Naive B cell (primary cell): Measurements from ENCODE around the gene MRPL4. TPM values are rescaled to one million over a fixed set of nuclear protein-coding genes. Genes with fewer than 3 reads are reported as not detected.

Source experiments
- ATAC-seq, 2 donors: fragments of 150-1000 bp; cut with Tn5 transposase; 2 replicates each; pipeline ENCODE4 v1.10.0; 2021; ENCODE audit warnings: low read depth in 2 of 2, mild to moderate bottlenecking in 2 of 2, moderate library complexity in 2 of 2
- DNase-seq: peaks from one replicate; pipeline ENCODE4 v3.0.0; 2022
- H3K27ac Mint-ChIP-seq, 6 donors: one replicate each; pipeline ENCODE4 v1.8.0; 2020 to 2022; ENCODE audit warnings: mild to moderate bottlenecking in 6 of 6, mixed read lengths in 6 of 6, moderate library complexity in 5 of 6, inconsistent platforms in 2 of 6
- H3K27me3 Mint-ChIP-seq, 3 donors: one replicate each; pipeline ENCODE4 v1.8.0; 2021 to 2022; ENCODE audit warnings: mixed read lengths in 3 of 3, mild to moderate bottlenecking in 1 of 3
- H3K36me3 Mint-ChIP-seq, 2 donors: one replicate each; pipeline ENCODE4 v1.8.0; 2020 to 2022; ENCODE audit warnings: mixed read lengths in 2 of 2, inconsistent platforms in 1 of 2, mild to moderate bottlenecking in 1 of 2
- H3K4me1 Mint-ChIP-seq, 3 donors: one replicate each; pipeline ENCODE4 v1.8.0; 2020 to 2022; ENCODE audit warnings: mixed read lengths in 3 of 3, inconsistent platforms in 1 of 3, mild to moderate bottlenecking in 1 of 3, moderate library complexity in 1 of 3
- H3K4me3 Mint-ChIP-seq, 8 donors: one replicate each; pipeline ENCODE4 v1.8.0; 2020 to 2022; ENCODE audit warnings: mild to moderate bottlenecking in 8 of 8, mixed read lengths in 8 of 8, moderate library complexity in 8 of 8, inconsistent platforms in 2 of 8
- H3K9me3 Mint-ChIP-seq, 7 donors: one replicate each; pipeline ENCODE4 v1.8.0; 2020 to 2022; ENCODE audit warnings: mixed read lengths in 7 of 7, mild to moderate bottlenecking in 5 of 7, inconsistent platforms in 2 of 7, moderate library complexity in 1 of 7
- polyA plus RNA-seq, 6 donors: library from polyadenylated mRNA; unstranded; fragments of 300-500 nt; fragmentation: Illumina TruSeq; gene quantifications; one replicate each; pipeline ENCODE4 v1.2.3, GENCODE V29; 2021; ENCODE audit warnings: low read depth in 6 of 6

Gene MRPL4
- polyA plus RNA-seq, 6 donors from 2014 or later, result 23.7 to 34.3 (median 27.4) TPM

GRCh38 chr19:10295847-10296591, 44.0 kb downstream of the MRPL4 start:
- Mint-ChIP-seq H3K4me1 (peaks cover 24 to 39% (median 39%) of the 10 kb centered on the region in 3 donors), H3K9me3 (peaks cover 0 to 5% (median 0%) of the 10 kb centered on the region in 7 donors), H3K27me3 (peaks cover 26 to 59% (median 27%) of the 10 kb centered on the region in 3 donors), H3K4me3 (peak overlapping the region; percentile 82 to 96 (median 88)), H3K27ac (peak overlapping the region in 5 of 6 donors; percentile 33 to 96 (median 75)), H3K36me3 (no peaks in the 10 kb centered on the region)
- DNase-seq (no peak), ATAC-seq (no peak)

DNA sequence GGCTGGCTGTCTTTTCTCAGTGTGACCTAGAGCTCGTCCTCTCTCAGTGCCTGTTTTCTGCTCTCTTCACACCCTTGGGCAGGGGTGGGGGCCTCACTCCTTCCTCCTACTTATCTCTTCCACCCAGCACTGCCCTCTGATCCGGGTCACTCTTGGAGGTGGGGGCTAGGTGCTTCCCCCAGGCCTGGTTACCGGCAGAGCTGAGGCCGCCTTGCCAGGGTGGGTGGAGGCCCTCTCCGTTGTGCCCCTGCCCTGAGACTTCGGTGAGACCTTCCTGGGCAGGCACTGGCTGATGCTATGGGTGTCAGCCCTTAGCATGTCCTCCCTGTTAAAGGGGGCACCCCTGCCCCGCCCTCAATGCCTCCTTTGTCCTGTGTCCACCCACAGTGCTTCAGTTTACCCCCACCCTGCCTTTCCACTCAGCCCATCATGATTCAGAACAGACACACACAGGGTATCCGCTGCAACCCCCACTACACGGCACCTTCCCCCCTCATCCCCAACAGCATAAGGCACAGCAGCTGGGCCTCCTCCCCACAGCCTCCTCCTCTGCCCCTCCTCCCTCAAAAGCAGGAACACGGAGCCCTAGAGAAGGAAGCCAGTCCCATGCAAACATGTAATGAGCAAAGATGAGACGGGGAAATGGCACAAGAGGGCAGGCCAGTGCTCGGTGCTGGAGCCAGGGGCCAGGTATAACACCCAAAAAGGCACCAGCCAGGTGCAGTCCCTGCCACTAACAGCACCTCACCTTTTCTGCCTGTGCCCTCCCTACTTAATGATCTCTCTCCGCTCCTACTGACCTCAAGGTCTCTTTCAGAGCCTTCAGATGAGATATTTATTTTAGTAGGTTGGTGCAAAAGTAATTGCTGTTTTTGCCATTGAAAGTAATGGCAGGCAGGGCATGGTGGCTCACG, 47.8 kb downstream of the MRPL4 start:
- Mint-ChIP-seq H3K36me3 (no peaks in the 10 kb centered on the region), H3K27me3 (peaks cover 5 to 23% (median 16%) of the 10 kb centered on the region in 3 donors), H3K4me1 (peaks cover 6 to 15% (median 10%) of the 10 kb centered on the region in 3 donors), H3K27ac (no peak overlapping the region), H3K4me3 (peak overlapping the region in 1 of 8 donors; percentile 56), H3K9me3 (no peaks in the 10 kb centered on the region)
- ATAC-seq, result no peak
- DNase-seq, result no peak

DNA sequence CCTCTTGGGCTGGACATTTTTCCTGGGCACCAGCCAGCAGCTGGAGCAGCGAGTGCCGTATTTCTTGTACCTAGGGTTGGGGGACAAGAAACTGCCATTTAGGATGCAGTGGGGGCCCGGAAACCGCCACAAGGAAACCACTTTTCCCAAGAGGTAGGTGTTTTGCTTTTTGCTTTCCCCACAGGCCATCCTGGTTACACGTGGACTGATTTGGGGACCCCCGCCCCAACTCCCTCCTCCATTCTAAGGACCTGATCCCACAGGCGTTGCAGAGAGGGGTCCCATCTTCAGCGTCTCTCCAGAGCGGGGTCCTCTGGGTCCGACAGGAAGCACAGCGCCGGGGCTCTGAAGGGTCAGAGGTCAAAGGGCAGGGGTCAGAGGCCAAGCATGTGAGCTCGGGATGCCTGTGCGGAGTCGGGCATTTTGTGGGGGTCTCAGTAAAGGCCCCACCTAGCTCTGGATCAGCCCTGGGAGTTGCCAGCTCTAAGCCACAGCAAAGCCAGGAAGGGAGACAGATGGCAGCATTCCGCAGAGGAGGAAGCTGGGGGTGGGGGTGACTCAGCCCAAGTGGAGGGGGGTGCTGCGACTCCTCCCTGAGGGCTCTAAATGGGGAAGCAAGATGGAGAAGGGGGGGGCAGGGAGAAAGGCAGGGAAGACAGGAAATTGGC, 53.3 kb downstream of the MRPL4 start:
- H3K36me3 Mint-ChIP-seq, result no peaks in the 10 kb centered on the region

DNA sequence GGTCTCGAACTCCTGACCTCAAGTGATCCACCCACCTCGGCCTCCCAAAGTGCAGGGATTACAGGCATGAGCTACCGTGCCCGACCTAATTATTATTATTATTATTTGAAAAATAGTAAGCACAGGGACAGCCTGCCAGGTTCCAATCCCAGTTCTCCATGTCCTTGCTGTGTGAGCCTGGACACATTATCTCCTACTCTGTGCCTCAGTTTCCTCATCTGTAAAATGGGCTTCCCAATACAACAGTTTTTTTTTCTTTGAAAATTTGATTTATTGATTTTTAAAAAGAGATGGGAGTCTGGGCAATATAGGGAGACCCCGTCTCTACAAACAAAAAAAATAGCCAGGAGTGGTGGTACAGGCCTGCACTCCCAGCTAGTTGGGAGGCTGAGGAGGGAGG, 54.3 kb downstream of the MRPL4 start:
- Mint-ChIP-seq H3K9me3 (no peaks in the 10 kb centered on the region), H3K27ac (no peak overlapping the region), H3K27me3 (peaks cover 0 to 8% (median 0%) of the 10 kb centered on the region in 3 donors), H3K4me1 (peaks cover 7 to 10% (median 7%) of the 10 kb centered on the region in 3 donors), H3K4me3 (no peak overlapping the region), H3K36me3 (no peaks in the 10 kb centered on the region)
- ATAC-seq (no peak), DNase-seq (no peak)

More for the DNA sequence above, 53.3 kb downstream of the MRPL4 start:
- ATAC-seq (no peak), DNase-seq (no peak)
- H3K27me3 Mint-ChIP-seq, result peaks cover 0 to 8% (median 0%) of the 10 kb centered on the region in 3 donors
- peaks cover 7 to 10% (median 7%) of the 10 kb centered on the region in 3 donors for H3K4me1 Mint-ChIP-seq
- no peak overlapping the region for H3K27ac Mint-ChIP-seq
- H3K4me3 Mint-ChIP-seq, result peak overlapping the region in 1 of 8 donors; percentile 59
- no peaks in the 10 kb centered on the region for H3K9me3 Mint-ChIP-seq

DNA sequence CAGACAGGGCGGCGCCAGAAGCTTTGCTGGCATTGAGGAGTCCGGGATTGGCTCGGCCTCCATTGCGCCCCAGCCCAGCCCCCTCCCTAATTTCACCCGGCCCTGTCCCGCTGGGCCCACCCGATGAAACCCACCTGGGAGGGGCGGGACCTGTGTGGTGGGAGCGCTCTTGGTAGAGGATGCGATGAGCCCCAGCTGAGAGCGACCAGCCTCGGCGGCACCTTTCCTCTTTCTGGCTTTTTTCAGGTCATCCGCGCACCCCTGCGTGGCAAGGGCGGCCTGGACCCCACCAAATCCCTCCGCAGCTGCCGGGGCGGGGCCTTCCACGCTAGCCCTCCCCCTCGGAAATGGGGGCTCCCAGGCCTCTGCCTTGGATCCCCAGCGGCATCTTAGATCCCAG, 57.4 kb downstream of the MRPL4 start, which contains the start of gene ZGLP1:
ZGLP1 (minus strand) TSS at position 393 of the 400 bp plus-strand sequence.
- DNase-seq (no peak), ATAC-seq (no peak)
- no peaks in the 10 kb centered on the region for H3K27me3 Mint-ChIP-seq
- H3K27ac Mint-ChIP-seq, result no peak within 1 kb of the TSS
- no peaks in the 10 kb centered on the region for H3K9me3 Mint-ChIP-seq
- peaks cover 8 to 12% (median 9%) of the 10 kb centered on the region in 3 donors for H3K4me1 Mint-ChIP-seq
- H3K36me3 Mint-ChIP-seq, result no peaks in the 10 kb centered on the region
- no peak within 1 kb of the TSS for H3K4me3 Mint-ChIP-seq

Other genes starting within 250 kb of the MRPL4 start
- not detected for gene COL5A3, start 241.7 kb upstream of the MRPL4 start, polyA plus RNA-seq
- gene RDH8, start 238.7 kb upstream of the MRPL4 start, polyA plus RNA-seq, result not detected
- gene SHFL, start 165.9 kb upstream of the MRPL4 start, polyA plus RNA-seq, result 10 to 100 TPM; 14.7 to 37.0 (median 23.8) TPM
- 1 to 10 TPM in 1 of 6 donors, under 1 TPM in 3, not detected in 2; 0.39 to 1.1 (median 0.65) TPM for gene ANGPTL6, start 149.5 kb upstream of the MRPL4 start, polyA plus RNA-seq
- gene PPAN, start 145.9 kb upstream of the MRPL4 start, polyA plus RNA-seq, result 10 to 100 TPM in 5 of 6 donors, 1 to 10 TPM in 1; 7.8 to 30.7 (median 15.1) TPM
- gene P2RY11, start 140.5 kb upstream of the MRPL4 start, polyA plus RNA-seq, result 1 to 10 TPM in 3 of 6 donors, under 1 TPM in 3; 0.69 to 1.2 (median 0.92) TPM
- 100 to 1,000 TPM; 141 to 177 (median 159) TPM for gene EIF3G, start 132.3 kb upstream of the MRPL4 start, polyA plus RNA-seq
- 10 to 100 TPM; 13.9 to 56.7 (median 31.3) TPM for gene DNMT1, start 57.3 kb upstream of the MRPL4 start, polyA plus RNA-seq
- gene S1PR2, start 20.9 kb upstream of the MRPL4 start, polyA plus RNA-seq, result under 1 TPM in 4 of 6 donors, not detected in 2; 0.06 to 0.21 (median 0.16) TPM
- 1 to 10 TPM in 5 of 6 donors, not detected in 1; 2.5 to 4.9 (median 3.8) TPM for gene ICAM1, start 18.9 kb downstream of the MRPL4 start, polyA plus RNA-seq
- gene ICAM4, start 34.7 kb downstream of the MRPL4 start, polyA plus RNA-seq, result not detected
- not detected for gene ICAM5, start 37.7 kb downstream of the MRPL4 start, polyA plus RNA-seq
- under 1 TPM in 2 of 6 donors, not detected in 4; 0.73 to 0.86 TPM for gene ZGLP1, start 57.6 kb downstream of the MRPL4 start, polyA plus RNA-seq
- 10 to 100 TPM; 12.9 to 36.6 (median 15.5) TPM for gene FDX2, start 63.8 kb downstream of the MRPL4 start, polyA plus RNA-seq
- 10 to 100 TPM; 12.0 to 25.0 (median 15.0) TPM for gene RAVER1, start 81.3 kb downstream of the MRPL4 start, polyA plus RNA-seq
- gene ICAM3, start 87.4 kb downstream of the MRPL4 start, polyA plus RNA-seq, result 100 to 1,000 TPM; 156 to 235 (median 200) TPM
- gene TYK2, start 128.4 kb downstream of the MRPL4 start, polyA plus RNA-seq, result 10 to 100 TPM; 26.1 to 67.7 (median 48.5) TPM
- gene CDC37, start 151.3 kb downstream of the MRPL4 start, polyA plus RNA-seq, result 10 to 100 TPM; 43.9 to 73.1 (median 53.9) TPM
- 1 to 10 TPM in 1 of 6 donors, under 1 TPM in 4, not detected in 1; 0.17 to 2.8 (median 0.25) TPM for gene PDE4A, start 168.3 kb downstream of the MRPL4 start, polyA plus RNA-seq